ENCODE results near the gene ATP2B1. TPM values are rescaled to one million over a fixed set of nuclear protein-coding genes. Genes with fewer than 3 reads are reported as not detected.

The ATP2B1 gene
- total RNA-seq, 1 donor from 2014 or later, result 105 TPM

DNA sequence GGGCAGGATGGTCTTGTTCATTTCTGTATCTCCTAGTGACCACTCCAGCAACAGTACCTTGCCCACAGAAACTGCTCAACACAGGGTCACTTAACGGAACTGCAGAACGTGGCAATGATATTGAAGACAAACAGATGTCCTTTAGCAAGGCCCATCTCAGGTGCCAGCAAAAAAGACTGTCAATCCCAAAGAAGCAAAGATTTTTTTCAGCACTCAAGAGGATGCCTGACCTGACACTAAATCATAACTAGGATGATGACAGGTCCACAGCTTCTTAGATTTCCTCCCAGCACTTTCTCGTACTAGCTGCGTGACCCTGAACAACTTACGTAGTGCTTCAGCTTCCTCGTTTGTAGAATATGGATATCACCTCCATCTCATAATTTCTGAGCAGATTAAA, 39.4 kb downstream of the ATP2B1 start:
- Mint-ChIP-seq H3K27ac (no peak overlapping the region), H3K36me3 (ENCODE audit: insufficient read depth) (peaks cover 14% of the 10 kb centered on the region), H3K4me3 (ENCODE audit: low read depth) (no peak overlapping the region), H3K27me3 (no peaks in the 10 kb centered on the region), H3K9me3 (ENCODE audit: low read depth) (peaks cover 15% of the 10 kb centered on the region), H3K4me1 (ENCODE audit: low read depth) (peaks cover 16% of the 10 kb centered on the region)
- TF ChIP-seq CTCF (IDR thresholded peaks at IDR 0.05; ENCODE audit: unreplicated experiment), result no peak
- no peak for DNase-seq (ENCODE audit: low spot score, unreplicated experiment)

GRCh38 chr12:89665556-89665955, 43.1 kb downstream of the ATP2B1 start:
- Mint-ChIP-seq H3K27me3 (no peaks in the 10 kb centered on the region), H3K36me3 (ENCODE audit: insufficient read depth) (peaks cover 14% of the 10 kb centered on the region), H3K9me3 (ENCODE audit: low read depth) (peaks cover 15% of the 10 kb centered on the region), H3K4me1 (ENCODE audit: low read depth) (peaks cover 37% of the 10 kb centered on the region), H3K4me3 (ENCODE audit: low read depth) (no peak overlapping the region), H3K27ac (no peak overlapping the region)
- no peak for TF ChIP-seq CTCF (IDR thresholded peaks at IDR 0.05; ENCODE audit: unreplicated experiment)
- no peak for DNase-seq (ENCODE audit: low spot score, unreplicated experiment)

- peaks cover 13% of the 10 kb centered on the region for H3K36me3 Mint-ChIP-seq (ENCODE audit: insufficient read depth)
Measured at GRCh38 chr12:89664441-89664840, 44.2 kb downstream of the ATP2B1 start.

GRCh38 chr12:89663577-89664357, 44.9 kb downstream of the ATP2B1 start:
- no peaks in the 10 kb centered on the region for H3K27me3 Mint-ChIP-seq
- H3K4me3 Mint-ChIP-seq (ENCODE audit: low read depth), result no peak overlapping the region
- peak overlapping the region; percentile 11 for H3K27ac Mint-ChIP-seq
- H3K4me1 Mint-ChIP-seq (ENCODE audit: low read depth), result peaks cover 44% of the 10 kb centered on the region
- TF ChIP-seq CTCF (IDR thresholded peaks at IDR 0.05; ENCODE audit: unreplicated experiment), result no peak
- H3K9me3 Mint-ChIP-seq (ENCODE audit: low read depth), result peaks cover 15% of the 10 kb centered on the region
- H3K36me3 Mint-ChIP-seq (ENCODE audit: insufficient read depth), result peaks cover 13% of the 10 kb centered on the region
- DNase-seq (ENCODE audit: low spot score, unreplicated experiment), result no peak

More at GRCh38 chr12:89664441-89664840, 44.2 kb downstream of the ATP2B1 start:
- H3K9me3 Mint-ChIP-seq (ENCODE audit: low read depth), result peaks cover 15% of the 10 kb centered on the region
- no peaks in the 10 kb centered on the region for H3K27me3 Mint-ChIP-seq
- no peak for TF ChIP-seq CTCF (IDR thresholded peaks at IDR 0.05; ENCODE audit: unreplicated experiment)
- H3K4me1 Mint-ChIP-seq (ENCODE audit: low read depth), result peaks cover 39% of the 10 kb centered on the region
- DNase-seq (ENCODE audit: low spot score, unreplicated experiment), result no peak
- no peak overlapping the region for H3K27ac Mint-ChIP-seq
- no peak overlapping the region for H3K4me3 Mint-ChIP-seq (ENCODE audit: low read depth)

- no peak overlapping the region for H3K4me3 Mint-ChIP-seq (ENCODE audit: low read depth)
- no peak for TF ChIP-seq CTCF (IDR thresholded peaks at IDR 0.05; ENCODE audit: unreplicated experiment)
- peaks cover 10% of the 10 kb centered on the region for H3K36me3 Mint-ChIP-seq (ENCODE audit: insufficient read depth)
- H3K4me1 Mint-ChIP-seq (ENCODE audit: low read depth), result peaks cover 52% of the 10 kb centered on the region
- DNase-seq (ENCODE audit: low spot score, unreplicated experiment), result no peak
- H3K27ac Mint-ChIP-seq, result no peak overlapping the region
- H3K9me3 Mint-ChIP-seq (ENCODE audit: low read depth), result peaks cover 12% of the 10 kb centered on the region
- no peaks in the 10 kb centered on the region for H3K27me3 Mint-ChIP-seq
Measured at GRCh38 chr12:89662623-89663022, 46.0 kb downstream of the ATP2B1 start.
